Mucosa of stomach (tissue), 1 donor: ENCODE data around the gene TBC1D14.

Source experiments
- H3K27me3 ChIP-seq: one replicate; pipeline ENCODE4 v1.7.0; 2013; ENCODE audit warnings: mild to moderate bottlenecking, low read length; ENCODE audit not compliant: control insufficient read depth, insufficient read depth
- H3K36me3 ChIP-seq: one replicate; pipeline ENCODE4 v1.7.0; 2013; ENCODE audit warnings: low read length; ENCODE audit not compliant: control insufficient read depth, insufficient read depth
- H3K4me1 ChIP-seq: one replicate; pipeline ENCODE4 v1.7.0; 2013; ENCODE audit warnings: mild to moderate bottlenecking, low read length; ENCODE audit not compliant: control insufficient read depth, insufficient read depth
- H3K4me3 ChIP-seq: one replicate; pipeline ENCODE4 v1.7.0; 2013; ENCODE audit warnings: low read length
- H3K9ac ChIP-seq: one replicate; pipeline ENCODE4 v1.7.0; 2013; ENCODE audit warnings: mild to moderate bottlenecking, low read length, moderate library complexity
- H3K9me3 ChIP-seq: one replicate; pipeline ENCODE4 v1.7.0; 2013; ENCODE audit warnings: mild to moderate bottlenecking, low read length, moderate library complexity; ENCODE audit not compliant: control insufficient read depth
- donor health status: Pancreatic carcinoma.

Gene TBC1D14

GRCh38 chr4:6892909-6893202, 16.8 kb upstream of the TBC1D14 start:
- no peaks in the 10 kb centered on the region for H3K27me3 ChIP-seq
- no peaks in the 10 kb centered on the region for H3K9me3 ChIP-seq
- H3K4me1 ChIP-seq, result peaks cover 23% of the 10 kb centered on the region
- no peak overlapping the region for H3K4me3 ChIP-seq
- H3K36me3 ChIP-seq, result no peaks in the 10 kb centered on the region
- no peak overlapping the region for H3K9ac ChIP-seq

- H3K9me3 ChIP-seq, result no peaks in the 10 kb centered on the region
- peaks cover 23% of the 10 kb centered on the region for H3K4me1 ChIP-seq
Observed at GRCh38 chr4:6893449-6894085, 16.1 kb upstream of the TBC1D14 start.

GRCh38 chr4:6894086-6894478, 15.5 kb upstream of the TBC1D14 start:
- Histone ChIP-seq H3K4me1 (peaks cover 23% of the 10 kb centered on the region), H3K27me3 (no peaks in the 10 kb centered on the region), H3K9ac (no peak overlapping the region), H3K36me3 (no peaks in the 10 kb centered on the region), H3K4me3 (no peak overlapping the region), H3K9me3 (no peaks in the 10 kb centered on the region)

More at GRCh38 chr4:6893449-6894085, 16.1 kb upstream of the TBC1D14 start:
- Histone ChIP-seq H3K4me3 (no peak overlapping the region), H3K27me3 (no peaks in the 10 kb centered on the region), H3K36me3 (no peaks in the 10 kb centered on the region), H3K9ac (no peak overlapping the region)

GRCh38 chr4:6894528-6895498, 14.8 kb upstream of the TBC1D14 start:
- Histone ChIP-seq H3K36me3 (no peaks in the 10 kb centered on the region), H3K9ac (no peak overlapping the region), H3K4me3 (no peak overlapping the region), H3K27me3 (no peaks in the 10 kb centered on the region), H3K9me3 (no peaks in the 10 kb centered on the region), H3K4me1 (peaks cover 23% of the 10 kb centered on the region)

- Histone ChIP-seq H3K9me3 (no peaks in the 10 kb centered on the region), H3K36me3 (no peaks in the 10 kb centered on the region), H3K9ac (no peak overlapping the region), H3K27me3 (no peaks in the 10 kb centered on the region), H3K4me3 (no peak overlapping the region), H3K4me1 (peaks cover 23% of the 10 kb centered on the region)
Observed at GRCh38 chr4:6896035-6896434, 13.6 kb upstream of the TBC1D14 start.

- Histone ChIP-seq H3K36me3 (no peaks in the 10 kb centered on the region), H3K4me1 (peaks cover 4% of the 10 kb centered on the region), H3K9me3 (no peaks in the 10 kb centered on the region), H3K9ac (no peak overlapping the region), H3K4me3 (no peak overlapping the region), H3K27me3 (no peaks in the 10 kb centered on the region)
Observed at GRCh38 chr4:6898763-6899162, 10.9 kb upstream of the TBC1D14 start.

GRCh38 chr4:6900181-6900812, 9.3 kb upstream of the TBC1D14 start:
- H3K9ac ChIP-seq, result no peak overlapping the region
- H3K4me1 ChIP-seq, result no peaks in the 10 kb centered on the region
- no peak overlapping the region for H3K4me3 ChIP-seq
- no peaks in the 10 kb centered on the region for H3K36me3 ChIP-seq
- H3K27me3 ChIP-seq, result no peaks in the 10 kb centered on the region
- H3K9me3 ChIP-seq, result no peaks in the 10 kb centered on the region

GRCh38 chr4:6900956-6901355, 8.7 kb upstream of the TBC1D14 start:
- Histone ChIP-seq H3K9ac (no peak overlapping the region), H3K27me3 (no peaks in the 10 kb centered on the region), H3K4me1 (no peaks in the 10 kb centered on the region), H3K9me3 (no peaks in the 10 kb centered on the region), H3K36me3 (no peaks in the 10 kb centered on the region), H3K4me3 (no peak overlapping the region)

GRCh38 chr4:6901669-6902317, 7.8 kb upstream of the TBC1D14 start:
- no peaks in the 10 kb centered on the region for H3K9me3 ChIP-seq
- H3K36me3 ChIP-seq, result no peaks in the 10 kb centered on the region
- H3K27me3 ChIP-seq, result no peaks in the 10 kb centered on the region
- no peaks in the 10 kb centered on the region for H3K4me1 ChIP-seq
- H3K9ac ChIP-seq, result no peak overlapping the region
- no peak overlapping the region for H3K4me3 ChIP-seq

GRCh38 chr4:6902318-6903042, 7.1 kb upstream of the TBC1D14 start:
- Histone ChIP-seq H3K27me3 (peaks cover 6% of the 10 kb centered on the region), H3K9ac (no peak overlapping the region), H3K4me1 (peaks cover under 1% of the 10 kb centered on the region), H3K9me3 (no peaks in the 10 kb centered on the region), H3K4me3 (no peak overlapping the region), H3K36me3 (no peaks in the 10 kb centered on the region)

- peaks cover 22% of the 10 kb centered on the region for H3K4me1 ChIP-seq
- no peak overlapping the region for H3K4me3 ChIP-seq
- H3K9me3 ChIP-seq, result no peaks in the 10 kb centered on the region
- peaks cover 14% of the 10 kb centered on the region for H3K27me3 ChIP-seq
- no peaks in the 10 kb centered on the region for H3K36me3 ChIP-seq
- H3K9ac ChIP-seq, result no peak overlapping the region
Observed at GRCh38 chr4:6905516-6906445, 3.8 kb upstream of the TBC1D14 start.
